ENCODE data around the gene TRABD2B. TPM values are rescaled to one million over a fixed set of nuclear protein-coding genes. Genes with fewer than 3 reads are reported as not detected.

The TRABD2B gene
- total RNA-seq, 2 donors from 2014 or later: 0.70 to 1.0 TPM

DNA sequence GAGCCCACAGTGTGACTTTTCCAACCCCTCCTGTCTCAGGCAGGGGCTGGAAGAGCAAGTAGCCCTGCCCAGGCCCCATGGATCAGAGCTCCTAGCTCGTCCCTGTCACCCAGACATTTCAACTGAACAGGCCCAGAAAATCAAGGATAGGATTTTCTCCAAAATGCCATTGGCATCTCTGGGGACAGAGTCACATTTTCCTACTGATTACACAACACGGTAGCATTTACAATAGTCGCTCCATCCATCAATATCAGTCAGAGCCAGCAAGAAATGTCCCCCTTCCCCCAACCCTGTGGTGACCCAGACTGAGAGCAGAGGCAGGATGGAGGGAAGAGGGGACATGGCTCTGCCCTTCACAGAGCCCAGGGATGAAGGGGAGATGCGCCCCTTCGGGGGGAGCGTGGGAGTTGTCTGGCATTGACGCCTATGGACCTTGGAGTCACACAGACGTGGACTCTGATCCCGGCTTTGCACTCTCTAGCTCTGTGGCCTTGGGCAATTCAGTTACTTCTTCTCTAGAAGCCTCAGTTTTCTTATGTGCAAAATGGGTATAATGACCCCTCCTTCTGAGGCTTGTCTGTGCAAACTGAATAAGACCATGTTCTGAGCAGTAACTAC, 283.7 kb downstream of the TRABD2B start:
- intact Hi-C loops (cut with DNase I, micrococcal nuclease): loop anchor here (5.0 kb wide), 2 partner anchors 271 to 276 kb away; partner anchors contain the start of gene FOXD2 (in 1 of the 2)
- ATAC-seq (no peak), DNase-seq (no peak)

DNA sequence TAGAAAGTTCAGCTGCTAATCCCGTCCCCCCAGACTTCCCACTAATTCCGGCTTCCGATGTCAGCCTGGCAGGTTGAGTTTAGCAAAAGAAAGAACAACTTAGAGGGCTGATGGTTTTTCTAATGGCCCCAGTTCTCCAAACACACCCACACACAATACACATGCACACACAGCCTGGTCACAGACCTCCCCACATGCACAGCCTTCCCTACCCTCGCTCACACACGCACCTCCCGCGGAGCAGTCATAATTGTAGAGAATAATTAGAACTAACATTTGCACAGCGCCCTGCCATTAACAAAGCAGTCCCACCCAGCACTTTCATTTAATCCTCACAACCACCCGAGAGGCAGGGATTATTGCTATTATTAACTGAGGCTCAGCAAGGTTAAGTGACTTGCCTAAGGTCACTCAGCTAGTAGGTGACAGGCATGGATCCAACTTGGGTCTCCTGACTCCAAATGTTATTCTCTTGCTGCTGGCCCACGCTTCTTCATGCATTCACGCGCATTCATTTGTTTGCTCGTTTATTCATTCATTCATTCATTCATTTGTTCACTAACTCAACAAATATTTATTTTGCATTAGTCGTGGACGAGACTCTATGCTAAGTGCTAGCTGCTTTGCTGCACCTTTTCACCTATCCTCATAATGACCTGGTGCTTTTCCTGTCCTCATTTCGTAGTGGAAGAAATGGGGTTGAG, 284.4 kb downstream of the TRABD2B start:
- intact Hi-C loops (cut with DNase I, micrococcal nuclease): loop anchor here (5.0 kb wide), 2 partner anchors 270 to 275 kb away; partner anchors contain the start of gene FOXD2 (in 1 of the 2)
- DNase-seq (no peak), ATAC-seq (no peak)

DNA sequence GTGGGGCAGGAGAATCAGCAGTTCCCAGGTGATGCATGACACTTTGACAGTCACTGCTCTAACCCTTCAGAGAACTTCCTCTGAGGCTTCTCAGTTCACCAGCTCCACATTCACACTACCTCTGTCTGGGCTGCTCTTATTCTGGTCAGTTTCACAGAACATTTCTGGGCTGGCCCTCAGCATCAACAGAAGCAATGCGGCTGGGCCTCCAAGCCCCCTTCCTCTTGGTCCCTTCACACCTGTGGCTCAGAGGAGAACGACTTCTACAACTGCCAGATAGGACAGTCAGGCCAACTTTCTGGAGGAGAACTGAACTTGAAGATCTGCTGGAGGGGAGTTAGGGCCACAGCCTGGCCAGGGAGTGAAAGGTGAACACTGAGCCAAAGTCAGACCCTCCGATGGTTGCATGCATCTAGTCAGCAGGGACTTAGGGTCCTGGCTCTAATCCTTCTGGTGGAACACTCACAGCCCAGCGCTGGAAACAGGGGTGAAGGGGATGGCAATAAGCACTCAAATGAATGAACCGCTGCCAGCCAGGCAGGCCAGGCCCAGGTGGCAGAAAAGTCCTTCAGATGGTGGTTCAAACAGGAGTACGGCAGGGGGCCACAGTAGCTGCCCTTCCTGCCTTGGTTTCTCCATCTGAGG, 285.2 kb downstream of the TRABD2B start:
- intact Hi-C loops (cut with DNase I, micrococcal nuclease): loop anchor here (5.0 kb wide), 2 partner anchors 270 to 275 kb away; partner anchors contain the start of gene FOXD2 (in 1 of the 2)
- ATAC-seq: no peak

DNA sequence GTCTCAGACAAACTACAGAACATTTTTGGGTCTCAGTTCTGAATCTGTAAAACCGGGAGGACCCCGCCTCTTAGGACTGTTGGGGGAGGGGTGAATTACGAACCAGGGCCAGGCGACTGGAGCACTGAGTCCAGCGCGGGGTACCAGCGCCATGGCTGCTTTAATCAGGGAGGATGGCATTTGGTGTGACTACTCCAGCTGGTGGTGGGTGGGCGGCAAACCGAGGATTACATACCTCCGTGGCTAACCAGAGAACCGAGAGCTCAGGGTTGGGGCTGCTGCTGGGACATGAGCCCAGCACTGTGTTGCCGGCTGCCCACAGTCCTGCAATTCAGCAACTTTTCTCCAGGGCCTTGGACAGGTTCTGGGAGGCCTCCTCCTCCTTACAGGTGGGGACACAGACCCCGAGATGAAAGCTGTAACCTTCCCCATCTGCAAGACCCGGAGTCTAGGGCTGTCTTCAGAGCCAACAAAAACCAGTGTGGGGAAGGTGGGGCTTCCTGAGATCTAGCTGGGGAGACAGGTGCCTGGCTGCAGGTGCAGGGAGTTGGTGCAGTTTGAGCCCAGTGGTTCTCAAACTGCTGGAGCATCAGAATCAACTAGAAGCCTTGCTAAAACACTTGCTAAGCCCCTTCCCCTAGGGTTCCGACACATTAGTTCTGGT, 285.9 kb downstream of the TRABD2B start:
- no peak for DNase-seq
- intact Hi-C loops (cut with DNase I, micrococcal nuclease): loop anchor here (5.0 kb wide), 2 partner anchors 269 to 274 kb away; partner anchors contain the start of gene FOXD2 (in 1 of the 2)
- ATAC-seq: no peak

More for the DNA sequence above, 285.2 kb downstream of the TRABD2B start:
- no peak for DNase-seq

Other genes with a start within 250 kb of the TRABD2B start
- 1 to 10 TPM; 3.5 to 5.7 TPM for gene SLC5A9, start 225.3 kb upstream of the TRABD2B start, total RNA-seq

Measured in left colon (tissue), 2 donors.